ENCODE data around the gene HKDC1. TPM values are rescaled to one million over a fixed set of nuclear protein-coding genes. Genes with fewer than 3 reads are reported as not detected.

HKDC1 gene
- total RNA-seq: 0.23 and 0.49 TPM in 2 replicates

GRCh38 chr10:69220041-69220451 lies at the start of gene HKDC1:
TSS of gene HKDC1 (plus strand) at chr10:69220332. CDS start at chr10:69220436, 104 bp downstream.

GRCh38 chr10:69179743-69180524 lies 40.2 kb upstream of the HKDC1 start, which contains the start of gene SUPV3L1:
TSS of gene SUPV3L1 (plus strand) at chr10:69180234. CDS start at chr10:69180292, 58 bp downstream.

GRCh38 chr10:69278446-69278963 lies 58.4 kb downstream of the HKDC1 start, which contains the start of gene HK1:
TSS of gene HK1 (plus strand) at chr10:69278496.

Other genes starting within 250 kb of the HKDC1 start
- 29.4 and 33.9 TPM in 2 replicates for gene KIFBP, start 231.5 kb upstream of the HKDC1 start, total RNA-seq
- 1.2 and 1.6 TPM in 2 replicates for gene SRGN, start 132.2 kb upstream of the HKDC1 start, total RNA-seq
- 13.7 and 27.2 TPM in 2 replicates for gene VPS26A, start 96.2 kb upstream of the HKDC1 start, total RNA-seq
- 15.8 and 25.6 TPM in 2 replicates for gene SUPV3L1, start 40.1 kb upstream of the HKDC1 start, total RNA-seq
- 243 and 244 TPM in 2 replicates for gene HK1, start 58.2 kb downstream of the HKDC1 start, total RNA-seq
- gene TACR2, start 196.6 kb downstream of the HKDC1 start, total RNA-seq: 0.28 TPM in 1 of 2 replicates, not detected in the other
- gene TSPAN15, start 231.1 kb downstream of the HKDC1 start, total RNA-seq: 12.0 and 18.0 TPM in 2 replicates